DND-41 (cell line): Measurements from ENCODE around the gene ZNF770.
"Not testable (repeated sequence)": the region's sequence is repeated elsewhere in the genome, so short reads cannot be mapped to it uniquely, and the experiment has no call there.

Source experiments
- ATAC-seq: fragments of 200-7000 bp; cut with Tn5 transposase; 3 replicates; pipeline ENCODE4 v1.9.1; 2021; ENCODE audit warnings: low read depth; ENCODE audit not compliant: insufficient read depth
- DNase-seq: peaks from one replicate; pipeline ENCODE4 v3.0.0-alpha.2; 2020
- H2AFZ ChIP-seq: 2 replicates; pipeline ENCODE4 v1.6.0; 2012; ENCODE audit warnings: low read depth, low read length
- H3K27ac ChIP-seq: 2 replicates; pipeline ENCODE4 v1.5.1; 2012; ENCODE audit warnings: low read length, inconsistent platforms
- H3K27me3 ChIP-seq: fragments of 200-600 bp; sonication (generic); 2 replicates; pipeline ENCODE4 v1.6.0; 2012; ENCODE audit warnings: low read length, mild to moderate bottlenecking, inconsistent platforms; ENCODE audit not compliant: insufficient read depth, poor library complexity
- H3K36me3 ChIP-seq: 2 replicates; pipeline ENCODE4 v1.5.1; 2012; ENCODE audit warnings: low read length, inconsistent platforms; ENCODE audit not compliant: insufficient read depth
- H3K4me1 ChIP-seq: 2 replicates; pipeline ENCODE4 v1.5.1; 2012; ENCODE audit warnings: mild to moderate bottlenecking, low read length; ENCODE audit not compliant: insufficient read depth
- H3K4me2 ChIP-seq: 2 replicates; pipeline ENCODE4 v1.6.0; 2012; ENCODE audit warnings: mild to moderate bottlenecking, moderate library complexity, low read length, inconsistent platforms; ENCODE audit not compliant: insufficient read depth
- H3K4me3 ChIP-seq, 2 experiments: fragments of 200-600 bp in 1 of 2; shearing (Covaris generic) in 1 of 2; 2 replicates each; pipeline ENCODE4 v1.5.1; 2012 to 2016; ENCODE audit warnings: inconsistent platforms in 2 of 2, low read length in 2 of 2, mild to moderate bottlenecking in 2 of 2, low read depth in 1 of 2, moderate library complexity in 1 of 2
- H3K79me2 ChIP-seq: 2 replicates; pipeline ENCODE4 v1.6.0; 2012; ENCODE audit warnings: low read length, inconsistent platforms; ENCODE audit not compliant: insufficient read depth
- H3K9ac ChIP-seq: 2 replicates; pipeline ENCODE4 v1.6.0; 2012; ENCODE audit warnings: low read depth, mild to moderate bottlenecking, inconsistent platforms, low read length, moderate library complexity
- H3K9me3 ChIP-seq: 2 replicates; pipeline ENCODE4 v1.5.1; 2012; ENCODE audit warnings: low read length, moderate library complexity, mild to moderate bottlenecking, inconsistent platforms; ENCODE audit not compliant: insufficient read depth, severe bottlenecking
- H4K20me1 ChIP-seq: 2 replicates; pipeline ENCODE4 v1.6.0; 2012; ENCODE audit warnings: low read length; ENCODE audit not compliant: insufficient read depth
- CTCF ChIP-seq: IDR thresholded peaks from 2 replicates; pipeline ENCODE4 v1.5.1; 2012; ENCODE audit warnings: borderline replicate concordance, low read length, moderate library complexity, mild to moderate bottlenecking; ENCODE audit not compliant: poor library complexity, severe bottlenecking; ENCODE audit errors: extremely low read depth
- EZH2 ChIP-seq: IDR thresholded peaks from 3 replicates; pipeline ENCODE4 v1.6.1; 2012; ENCODE audit warnings: borderline replicate concordance, low read depth, mild to moderate bottlenecking, moderate library complexity, low read length, inconsistent platforms; ENCODE audit not compliant: severe bottlenecking

Gene ZNF770

DNA sequence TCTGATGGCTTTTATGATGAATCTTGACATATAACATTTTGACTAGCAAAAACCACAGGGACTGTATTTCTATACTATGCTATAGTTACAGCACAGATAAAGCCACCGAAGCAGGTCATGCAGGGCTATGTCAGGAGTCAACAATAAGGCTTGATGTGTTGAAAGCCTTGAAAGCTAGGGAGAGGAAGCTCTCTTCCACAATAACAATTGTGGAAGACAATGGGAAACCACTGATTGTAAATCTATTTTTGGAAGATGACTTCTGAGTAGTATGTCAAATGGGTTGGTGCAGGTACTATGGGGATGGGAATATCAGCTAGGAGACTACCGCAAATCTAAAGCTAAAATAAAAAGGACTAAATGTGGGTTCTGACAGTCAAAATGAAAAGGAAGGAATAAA lies 14.6 kb downstream of the ZNF770 start:
- Histone ChIP-seq H3K79me2 (peaks cover 10% of the 10 kb centered on the region), H4K20me1 (peaks cover 5% of the 10 kb centered on the region; the same call in 1 of the 2 replicates), H3K4me2 (no peak overlapping the region), H3K36me3 (no peaks in the 10 kb centered on the region), H3K9me3 (no peaks in the 10 kb centered on the region), H3K27ac (no peak overlapping the region), H2AFZ (no peak overlapping the region), H3K4me1 (peaks cover 10% of the 10 kb centered on the region), H3K27me3 (no peaks in the 10 kb centered on the region), H3K9ac (no peak overlapping the region), H3K4me3 (no peak overlapping the region)
- ATAC-seq, result no peak
- TF ChIP-seq CTCF (no peak), EZH2 (no peak)
- no peak for DNase-seq

- Histone ChIP-seq H3K36me3 (peaks cover 11% of the 10 kb centered on the region), H3K4me1 (peaks cover 32% of the 10 kb centered on the region), H3K9ac (peak overlapping the region; percentile 84), H3K4me3 (peak overlapping the region; percentile 19 to 80; a peak in 3 of 4 replicates), H3K27ac (peak overlapping the region; percentile 34), H3K79me2 (peaks cover 42% of the 10 kb centered on the region), H3K4me2 (peak overlapping the region; percentile 67), H2AFZ (peak overlapping the region; percentile 64)
- ATAC-seq, result peak; percentile 1; the same call in 1 of the 3 replicates
- not testable (repeated sequence) for DNase-seq, H3K27me3 ChIP-seq, H3K9me3 ChIP-seq, H4K20me1 ChIP-seq
Observed at GRCh38 chr15:34970098-34970643, 17.9 kb downstream of the ZNF770 start.

DNA sequence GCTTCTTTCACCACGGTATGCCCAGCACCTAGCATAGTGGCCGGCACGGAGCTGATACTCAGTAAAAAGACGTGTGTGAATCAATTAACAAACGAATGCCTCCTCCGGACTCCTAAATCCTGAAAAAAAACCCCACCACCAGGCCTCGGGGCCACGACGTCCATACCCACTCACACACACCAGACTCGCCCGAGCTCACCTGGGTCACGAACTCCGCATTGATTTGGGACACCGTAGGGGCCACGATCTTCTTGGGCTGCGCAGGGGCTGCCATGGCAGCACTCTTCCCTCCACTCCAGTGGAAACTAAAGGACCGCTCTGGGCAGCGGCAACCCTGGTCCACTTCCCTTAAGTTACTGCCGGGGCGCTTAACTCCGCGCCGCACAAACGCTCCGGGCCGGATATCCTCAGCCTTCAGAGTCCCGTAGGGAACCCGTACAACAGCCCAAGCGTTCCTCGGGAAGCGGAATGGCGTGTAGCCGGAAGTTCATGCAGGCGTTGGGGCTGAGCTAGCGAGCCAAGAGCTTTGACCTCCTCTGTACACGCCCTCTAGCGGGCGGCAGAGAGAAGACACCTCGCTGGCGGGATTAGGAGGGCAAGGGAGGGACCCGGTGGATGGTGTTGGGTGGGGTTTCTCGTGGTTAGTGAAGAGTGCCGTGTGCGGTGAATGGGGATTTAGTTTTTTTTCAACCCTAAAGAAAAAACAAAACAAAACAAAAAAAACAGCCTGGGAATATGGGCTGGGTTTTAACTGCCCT lies 18.6 kb downstream of the ZNF770 start, which contains the start of gene AQR:
Gene AQR (minus strand): TSS at position 403 of the 758 bp plus-strand sequence. CDS start 129 bp downstream, at position 274.
- H3K79me2 ChIP-seq, result peaks cover 48% of the 10 kb centered on the region
- H3K4me3 ChIP-seq, result peak within 1 kb of the TSS; percentile 80 to 82
- peak within 1 kb of the TSS; percentile 71 for H3K4me2 ChIP-seq
- H3K27ac ChIP-seq, result peak within 1 kb of the TSS; percentile 75
- peak; percentile 93 for TF ChIP-seq CTCF
- TF ChIP-seq EZH2, result no peak
- H3K9me3 ChIP-seq, result no peaks in the 10 kb centered on the region
- peak within 1 kb of the TSS; percentile 80 for H2AFZ ChIP-seq
- H3K9ac ChIP-seq, result peak within 1 kb of the TSS; percentile 84
- no peaks in the 10 kb centered on the region for H3K27me3 ChIP-seq
- H3K4me1 ChIP-seq, result peaks cover 32% of the 10 kb centered on the region
- ATAC-seq (peak; percentile 98), DNase-seq (peak; percentile 94)
- H3K36me3 ChIP-seq, result peaks cover 11% of the 10 kb centered on the region
- H4K20me1 ChIP-seq, result peaks cover 5% of the 10 kb centered on the region; the same call in 1 of the 2 replicates

- Histone ChIP-seq H3K9ac (no peak overlapping the region), H3K27me3 (no peaks in the 10 kb centered on the region)
Observed at GRCh38 chr15:34964277-34964676, 23.8 kb downstream of the ZNF770 start.

More at GRCh38 chr15:34964277-34964676, 23.8 kb downstream of the ZNF770 start:
- ATAC-seq, result no peak
- H3K4me2 ChIP-seq, result no peak overlapping the region
- no peak overlapping the region for H3K27ac ChIP-seq
- no peak overlapping the region for H2AFZ ChIP-seq
- H3K4me3 ChIP-seq, result no peak overlapping the region
- H3K9me3 ChIP-seq, result no peaks in the 10 kb centered on the region
- H3K4me1 ChIP-seq, result peaks cover 27% of the 10 kb centered on the region
- H3K36me3 ChIP-seq, result peaks cover 29% of the 10 kb centered on the region
- TF ChIP-seq CTCF (no peak), EZH2 (no peak)
- peaks cover 64% of the 10 kb centered on the region for H3K79me2 ChIP-seq
- peaks cover 5% of the 10 kb centered on the region; the same call in 1 of the 2 replicates for H4K20me1 ChIP-seq
- DNase-seq, result no peak
